HepG2 (cell line): Measurements from ENCODE around the gene ENHO.
"Not testable (repeated sequence)": the region's sequence is repeated elsewhere in the genome, so short reads cannot be mapped to it uniquely, and the experiment has no call there.

Source experiments
- CBFB ChIP-seq: sonication (generic); formaldehyde crosslinking; IDR thresholded peaks from 2 replicates; pipeline ENCODE4 v1.4.0; 2020; ENCODE audit warnings: missing genetic modification reagents
- EZH2 ChIP-seq: conservative IDR thresholded peaks from 2 replicates; pipeline ENCODE4 v1.6.1; 2012; ENCODE audit warnings: mild to moderate bottlenecking, low read depth, low read length, moderate library complexity
- HMG20A ChIP-seq: IDR thresholded peaks from 2 replicates; pipeline ENCODE4 v1.6.1; 2016; ENCODE audit warnings: borderline replicate concordance
- HNRNPLL ChIP-seq: fragments of 200-400 bp; formaldehyde crosslinking; IDR thresholded peaks from 2 replicates; pipeline ENCODE4 v1.6.1; 2017; ENCODE audit warnings: mild to moderate bottlenecking, low read depth, low read length; ENCODE audit not compliant: poor library complexity, severe bottlenecking
- NFYB ChIP-seq: sonication (generic); formaldehyde crosslinking; IDR thresholded peaks from 2 replicates; pipeline ENCODE4 v1.4.0; 2020; ENCODE audit warnings: missing genetic modification reagents
- POLR2AphosphoS5 ChIP-seq: IDR thresholded peaks from 2 replicates; pipeline ENCODE4 v1.6.1; 2012; ENCODE audit warnings: low read depth, low read length
- SMAD1 ChIP-seq: sonication (generic); formaldehyde crosslinking; IDR thresholded peaks from 2 replicates; pipeline ENCODE4 v1.4.0; 2020; ENCODE audit warnings: missing genetic modification reagents, low read depth, mild to moderate bottlenecking, borderline replicate concordance
- SOX6 ChIP-seq, 2 experiments: fragments of 450-650 bp in 1 of 2; sonication (generic) in 1 of 2; formaldehyde crosslinking in 1 of 2; IDR thresholded peaks; 2 replicates each; pipeline versions ENCODE4 v1.4.0 to v1.6.1; 2017 to 2020; ENCODE audit warnings: antibody characterized with exemption in 1 of 2, mild to moderate bottlenecking in 1 of 2, missing genetic modification reagents in 1 of 2
- YY1 ChIP-seq: IDR thresholded peaks from 2 replicates; pipeline ENCODE4 v1.6.1; 2011; ENCODE audit warnings: low read length, low read depth, moderate library complexity, mild to moderate bottlenecking; ENCODE audit not compliant: insufficient read depth, insufficient replicate concordance
- ZNF567 ChIP-seq: sonication (generic); formaldehyde crosslinking; IDR thresholded peaks from 2 replicates; pipeline ENCODE4 v1.8.1; 2023; ENCODE audit warnings: mild to moderate bottlenecking, missing genetic modification reagents, borderline replicate concordance
- ZNF703 ChIP-seq: sonication (generic); formaldehyde crosslinking; IDR thresholded peaks from 2 replicates; pipeline ENCODE4 v1.5.1; 2020; ENCODE audit warnings: missing genetic modification reagents, mild to moderate bottlenecking, moderate library complexity, borderline replicate concordance
- ZNF776 ChIP-seq: sonication (generic); formaldehyde crosslinking; IDR thresholded peaks from 2 replicates; pipeline ENCODE4 v1.4.0; 2020; ENCODE audit warnings: mild to moderate bottlenecking, missing genetic modification reagents
- TF ChIP-seq, protein P1 (sequence below): IDR thresholded peaks from 2 replicates; pipeline ENCODE4 v1.6.1; 2016; ENCODE audit warnings: missing compliant biosample characterization, missing genetic modification reagents, borderline replicate concordance
- TF ChIP-seq, protein P2 (sequence below): sonication (generic); formaldehyde crosslinking; IDR thresholded peaks from 2 replicates; pipeline ENCODE4 v1.5.0; 2020; ENCODE audit warnings: mild to moderate bottlenecking, missing genetic modification reagents, moderate library complexity

DNA sequence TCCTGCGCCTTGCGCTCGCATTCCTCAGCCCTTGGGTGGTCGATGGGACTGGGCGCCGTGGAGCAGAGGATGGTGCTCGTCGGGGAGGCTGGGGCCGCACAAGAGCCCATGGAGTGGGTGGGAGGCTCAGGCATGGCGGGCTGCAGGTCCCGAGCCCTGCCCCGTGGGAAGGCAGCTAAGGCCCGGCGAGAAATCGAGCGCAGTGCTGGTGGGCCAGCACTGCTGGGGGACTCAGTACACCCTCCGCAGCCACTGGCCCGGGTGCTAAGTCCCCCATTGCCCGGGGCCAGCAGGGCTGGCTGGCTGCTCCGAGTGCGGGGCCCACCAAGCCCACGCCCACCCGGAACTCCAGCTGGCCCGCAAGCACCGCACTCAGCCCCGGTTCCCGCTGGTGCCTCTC is 40.0 kb downstream of the ENHO start:
- not testable (repeated sequence) for TF ChIP-seq YY1; ZNF567 (CRISPR knock-in tag); HNRNPLL; SOX6 (IDR thresholded peaks at IDR 0.05); SOX6 (CRISPR knock-in tag; IDR thresholded peaks at IDR 0.05); SMAD1 (CRISPR knock-in tag); POLR2AphosphoS5; ZNF776 (CRISPR knock-in tag); ZNF703 (CRISPR knock-in tag); CBFB (CRISPR knock-in tag); EZH2; NFYB (CRISPR knock-in tag); HMG20A (CRISPR knock-in tag)
- TF ChIP-seq, protein P1, sequence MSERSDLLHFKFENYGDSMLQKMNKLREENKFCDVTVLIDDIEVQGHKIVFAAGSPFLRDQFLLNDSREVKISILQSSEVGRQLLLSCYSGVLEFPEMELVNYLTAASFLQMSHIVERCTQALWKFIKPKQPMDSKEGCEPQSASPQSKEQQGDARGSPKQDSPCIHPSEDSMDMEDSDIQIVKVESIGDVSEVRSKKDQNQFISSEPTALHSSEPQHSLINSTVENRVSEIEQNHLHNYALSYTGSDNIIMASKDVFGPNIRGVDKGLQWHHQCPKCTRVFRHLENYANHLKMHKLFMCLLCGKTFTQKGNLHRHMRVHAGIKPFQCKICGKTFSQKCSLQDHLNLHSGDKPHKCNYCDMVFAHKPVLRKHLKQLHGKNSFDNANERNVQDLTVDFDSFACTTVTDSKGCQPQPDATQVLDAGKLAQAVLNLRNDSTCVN, result not testable (repeated sequence)
- TF ChIP-seq, protein P2, sequence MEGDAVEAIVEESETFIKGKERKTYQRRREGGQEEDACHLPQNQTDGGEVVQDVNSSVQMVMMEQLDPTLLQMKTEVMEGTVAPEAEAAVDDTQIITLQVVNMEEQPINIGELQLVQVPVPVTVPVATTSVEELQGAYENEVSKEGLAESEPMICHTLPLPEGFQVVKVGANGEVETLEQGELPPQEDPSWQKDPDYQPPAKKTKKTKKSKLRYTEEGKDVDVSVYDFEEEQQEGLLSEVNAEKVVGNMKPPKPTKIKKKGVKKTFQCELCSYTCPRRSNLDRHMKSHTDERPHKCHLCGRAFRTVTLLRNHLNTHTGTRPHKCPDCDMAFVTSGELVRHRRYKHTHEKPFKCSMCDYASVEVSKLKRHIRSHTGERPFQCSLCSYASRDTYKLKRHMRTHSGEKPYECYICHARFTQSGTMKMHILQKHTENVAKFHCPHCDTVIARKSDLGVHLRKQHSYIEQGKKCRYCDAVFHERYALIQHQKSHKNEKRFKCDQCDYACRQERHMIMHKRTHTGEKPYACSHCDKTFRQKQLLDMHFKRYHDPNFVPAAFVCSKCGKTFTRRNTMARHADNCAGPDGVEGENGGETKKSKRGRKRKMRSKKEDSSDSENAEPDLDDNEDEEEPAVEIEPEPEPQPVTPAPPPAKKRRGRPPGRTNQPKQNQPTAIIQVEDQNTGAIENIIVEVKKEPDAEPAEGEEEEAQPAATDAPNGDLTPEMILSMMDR (CRISPR knock-in tag), result not testable (repeated sequence)
